HG02588 (cell line): ENCODE measurements around the gene EBI3.
"Not testable (repeated sequence)": the region's sequence is repeated elsewhere in the genome, so short reads cannot be mapped to it uniquely, and the experiment has no call there.

Source experiments
- ATAC-seq: cut with Tn5 transposase; IDR thresholded peaks from one replicate; pipeline ENCODE4 v1.9.1; 2021; ENCODE audit warnings: mild to moderate bottlenecking, moderate library complexity; ENCODE audit not compliant: unreplicated experiment

Gene EBI3

GRCh38 chr19:4274321-4274686, 45.0 kb downstream of the EBI3 start:
- ATAC-seq, result not testable (repeated sequence)

- no peak for ATAC-seq
Observed at GRCh38 chr19:4277191-4277696, 47.9 kb downstream of the EBI3 start.

- ATAC-seq, result no peak
Observed at GRCh38 chr19:4278010-4278409, 48.7 kb downstream of the EBI3 start.

- ATAC-seq, result no peak
Observed at GRCh38 chr19:4278419-4279266, 49.3 kb downstream of the EBI3 start, which contains the start of gene SHD. TSS of gene SHD (plus strand) at chr19:4279266. CDS start at chr19:4280064, 798 bp downstream.

GRCh38 chr19:4279267-4279529, 49.9 kb downstream of the EBI3 start:
- no peak for ATAC-seq

- ATAC-seq, result no peak
Observed at GRCh38 chr19:4279530-4280422, 50.5 kb downstream of the EBI3 start.

- ATAC-seq, result no peak
Observed at GRCh38 chr19:4284176-4284958, 55.0 kb downstream of the EBI3 start.

GRCh38 chr19:4284974-4285373, 55.7 kb downstream of the EBI3 start:
- ATAC-seq, result no peak

- ATAC-seq, result not testable (repeated sequence)
Observed at GRCh38 chr19:4286141-4286540, 56.8 kb downstream of the EBI3 start.
